HG02884 (cell line): ENCODE results near the gene FBXO38.

Source experiments
- ATAC-seq: cut with Tn5 transposase; IDR thresholded peaks from one replicate; pipeline ENCODE4 v1.9.1; 2021; ENCODE audit warnings: mild to moderate bottlenecking, moderate library complexity; ENCODE audit not compliant: unreplicated experiment

Gene FBXO38

GRCh38 chr5:148425808-148426207, 42.0 kb downstream of the FBXO38 start:
- no peak for ATAC-seq

GRCh38 chr5:148426514-148426913, 42.8 kb downstream of the FBXO38 start:
- ATAC-seq = no peak

- ATAC-seq = no peak
Observed at GRCh38 chr5:148427370-148428042, 43.7 kb downstream of the FBXO38 start.

- ATAC-seq = no peak
Observed at GRCh38 chr5:148428848-148429247, 45.1 kb downstream of the FBXO38 start.

- ATAC-seq = no peak
Observed at GRCh38 chr5:148433826-148434225, 50.1 kb downstream of the FBXO38 start.

- ATAC-seq = no peak
Observed at GRCh38 chr5:148436029-148436428, 52.3 kb downstream of the FBXO38 start.

GRCh38 chr5:148437249-148437648, 53.5 kb downstream of the FBXO38 start:
- ATAC-seq = no peak

- no peak for ATAC-seq
Observed at GRCh38 chr5:148438933-148439332, 55.2 kb downstream of the FBXO38 start.

- ATAC-seq = no peak
Observed at GRCh38 chr5:148443241-148443640, 59.5 kb downstream of the FBXO38 start.

- peak; percentile 93 for ATAC-seq
Observed at GRCh38 chr5:148443998-148444397, 60.2 kb downstream of the FBXO38 start.

- no peak for ATAC-seq
Observed at GRCh38 chr5:148445578-148445977, 61.8 kb downstream of the FBXO38 start.

- ATAC-seq = no peak
Observed at GRCh38 chr5:148446611-148447010, 62.9 kb downstream of the FBXO38 start.

- no peak for ATAC-seq
Observed at GRCh38 chr5:148452499-148453193, 68.9 kb downstream of the FBXO38 start.

GRCh38 chr5:148454576-148454975, 70.8 kb downstream of the FBXO38 start:
- ATAC-seq = no peak

- ATAC-seq = no peak
Observed at GRCh38 chr5:148455185-148455584, 71.4 kb downstream of the FBXO38 start.

- ATAC-seq = peak; percentile 69
Observed at GRCh38 chr5:148457183-148457620, 73.4 kb downstream of the FBXO38 start.

GRCh38 chr5:148458036-148458888, 74.5 kb downstream of the FBXO38 start:
- ATAC-seq = no peak

- ATAC-seq = no peak
Observed at GRCh38 chr5:148459669-148460068, 75.9 kb downstream of the FBXO38 start.

GRCh38 chr5:148465381-148466235, 81.8 kb downstream of the FBXO38 start:
- ATAC-seq = no peak

- no peak for ATAC-seq
Observed at GRCh38 chr5:148466236-148466580, 82.5 kb downstream of the FBXO38 start.

- ATAC-seq = no peak
Observed at GRCh38 chr5:148467958-148468357, 84.2 kb downstream of the FBXO38 start.
